ENCODE measurements around the gene STAG1.

STAG1 gene

GRCh38 chr3:136463170-136463569 lies 289.0 kb downstream of the STAG1 start:
- Mint-ChIP-seq H3K36me3 (ENCODE audit: low read depth) (peaks cover 86% of the 10 kb centered on the region), H3K27ac (no peak overlapping the region), H3K4me1 (no peaks in the 10 kb centered on the region), H3K27me3 (ENCODE audit: low read depth, poor library complexity) (no peaks in the 10 kb centered on the region), H3K9me3 (peaks cover 63% of the 10 kb centered on the region), H3K4me3 (no peak overlapping the region)
- DNase-seq = no peak
- TF ChIP-seq, protein P1, sequence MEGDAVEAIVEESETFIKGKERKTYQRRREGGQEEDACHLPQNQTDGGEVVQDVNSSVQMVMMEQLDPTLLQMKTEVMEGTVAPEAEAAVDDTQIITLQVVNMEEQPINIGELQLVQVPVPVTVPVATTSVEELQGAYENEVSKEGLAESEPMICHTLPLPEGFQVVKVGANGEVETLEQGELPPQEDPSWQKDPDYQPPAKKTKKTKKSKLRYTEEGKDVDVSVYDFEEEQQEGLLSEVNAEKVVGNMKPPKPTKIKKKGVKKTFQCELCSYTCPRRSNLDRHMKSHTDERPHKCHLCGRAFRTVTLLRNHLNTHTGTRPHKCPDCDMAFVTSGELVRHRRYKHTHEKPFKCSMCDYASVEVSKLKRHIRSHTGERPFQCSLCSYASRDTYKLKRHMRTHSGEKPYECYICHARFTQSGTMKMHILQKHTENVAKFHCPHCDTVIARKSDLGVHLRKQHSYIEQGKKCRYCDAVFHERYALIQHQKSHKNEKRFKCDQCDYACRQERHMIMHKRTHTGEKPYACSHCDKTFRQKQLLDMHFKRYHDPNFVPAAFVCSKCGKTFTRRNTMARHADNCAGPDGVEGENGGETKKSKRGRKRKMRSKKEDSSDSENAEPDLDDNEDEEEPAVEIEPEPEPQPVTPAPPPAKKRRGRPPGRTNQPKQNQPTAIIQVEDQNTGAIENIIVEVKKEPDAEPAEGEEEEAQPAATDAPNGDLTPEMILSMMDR (IDR thresholded peaks at IDR 0.05) = no peak

- no peak overlapping the region for H3K27ac Mint-ChIP-seq
- peaks cover 87% of the 10 kb centered on the region for H3K9me3 Mint-ChIP-seq
- no peak overlapping the region for H3K4me3 Mint-ChIP-seq
- peaks cover 92% of the 10 kb centered on the region for H3K36me3 Mint-ChIP-seq (ENCODE audit: low read depth)
- H3K27me3 Mint-ChIP-seq (ENCODE audit: low read depth, poor library complexity) = peaks cover 4% of the 10 kb centered on the region
- TF ChIP-seq, protein P1 (IDR thresholded peaks at IDR 0.05) = no peak
- no peaks in the 10 kb centered on the region for H3K4me1 Mint-ChIP-seq
- DNase-seq = no peak
These were observed 294.4 kb downstream of the STAG1 start for GRCh38 chr3:136457793-136458192.

- H3K4me1 Mint-ChIP-seq = no peaks in the 10 kb centered on the region
- DNase-seq = no peak
- no peak overlapping the region for H3K4me3 Mint-ChIP-seq
- TF ChIP-seq, protein P1 (IDR thresholded peaks at IDR 0.05) = no peak
- no peak overlapping the region for H3K27ac Mint-ChIP-seq
- H3K27me3 Mint-ChIP-seq (ENCODE audit: low read depth, poor library complexity) = peaks cover 4% of the 10 kb centered on the region
- peaks cover 88% of the 10 kb centered on the region for H3K36me3 Mint-ChIP-seq (ENCODE audit: low read depth)
- H3K9me3 Mint-ChIP-seq = peaks cover 77% of the 10 kb centered on the region
These were observed 296.0 kb downstream of the STAG1 start for GRCh38 chr3:136456196-136456595.

DNA sequence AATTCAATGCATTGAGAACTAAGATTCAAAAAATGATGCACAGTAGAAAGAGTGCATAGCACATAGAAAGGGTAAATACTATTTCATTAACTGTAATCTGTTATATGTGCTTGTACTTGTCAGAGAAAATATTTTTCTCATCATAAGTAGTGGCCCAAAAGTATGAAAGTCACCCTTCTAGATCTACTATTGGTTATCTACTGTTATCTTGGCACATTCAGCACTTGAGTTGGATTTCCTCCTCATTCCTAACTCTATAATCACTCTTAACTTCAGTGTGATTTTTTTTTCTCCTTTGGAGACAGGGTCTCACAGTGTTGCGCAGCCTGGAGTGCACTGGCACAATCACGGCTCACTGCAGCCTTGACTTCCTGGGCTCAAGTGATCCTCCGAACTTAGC lies 307.6 kb downstream of the STAG1 start:
- H3K4me1 Mint-ChIP-seq = no peaks in the 10 kb centered on the region
- H3K9me3 Mint-ChIP-seq = no peaks in the 10 kb centered on the region
- TF ChIP-seq, protein P1 (IDR thresholded peaks at IDR 0.05) = no peak
- no peak for DNase-seq
- no peak overlapping the region for H3K4me3 Mint-ChIP-seq
- H3K36me3 Mint-ChIP-seq (ENCODE audit: low read depth) = peaks cover 59% of the 10 kb centered on the region
- H3K27me3 Mint-ChIP-seq (ENCODE audit: low read depth, poor library complexity) = no peaks in the 10 kb centered on the region
- no peak overlapping the region for H3K27ac Mint-ChIP-seq

- Mint-ChIP-seq H3K4me1 (no peaks in the 10 kb centered on the region), H3K27me3 (ENCODE audit: low read depth, poor library complexity) (no peaks in the 10 kb centered on the region), H3K27ac (no peak overlapping the region), H3K9me3 (no peaks in the 10 kb centered on the region), H3K36me3 (ENCODE audit: low read depth) (peaks cover 38% of the 10 kb centered on the region), H3K4me3 (no peak overlapping the region)
- TF ChIP-seq, protein P1 (IDR thresholded peaks at IDR 0.05) = no peak
- DNase-seq = no peak
These were observed 315.1 kb downstream of the STAG1 start for GRCh38 chr3:136437043-136437442.

DNA sequence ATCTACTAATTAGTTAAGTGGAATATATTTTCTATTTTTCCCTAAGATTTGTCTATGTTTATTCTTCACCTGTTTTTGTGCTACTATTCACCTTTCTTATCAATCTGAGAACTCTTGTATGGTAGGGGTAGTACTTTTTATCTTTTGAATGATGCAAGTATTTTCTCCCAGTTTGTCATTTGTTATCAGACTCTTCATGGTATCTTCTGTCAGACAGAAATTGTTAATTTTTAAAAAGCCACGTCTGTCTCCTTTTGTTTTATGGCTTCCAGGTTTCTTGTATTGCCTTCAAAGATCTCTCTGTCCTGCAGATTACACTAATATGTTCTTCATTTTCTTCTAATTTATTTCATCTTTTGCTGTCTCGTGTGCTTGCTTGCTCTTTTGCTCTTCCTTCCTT lies 317.7 kb downstream of the STAG1 start:
- TF ChIP-seq, protein P1 (IDR thresholded peaks at IDR 0.05) = no peak
- H3K36me3 Mint-ChIP-seq (ENCODE audit: low read depth) = peaks cover 34% of the 10 kb centered on the region

More for the DNA sequence above, 317.7 kb downstream of the STAG1 start:
- H3K27me3 Mint-ChIP-seq (ENCODE audit: low read depth, poor library complexity) = no peaks in the 10 kb centered on the region
- H3K4me3 Mint-ChIP-seq = no peak overlapping the region
- no peak for DNase-seq
- H3K4me1 Mint-ChIP-seq = no peaks in the 10 kb centered on the region
- peak overlapping the region; percentile 12 for H3K27ac Mint-ChIP-seq
- H3K9me3 Mint-ChIP-seq = no peaks in the 10 kb centered on the region
